ENCODE data around the gene IMPG1. TPM values are rescaled to one million over a fixed set of nuclear protein-coding genes. Genes with fewer than 3 reads are reported as not detected.

IMPG1 gene

GRCh38 chr6:75876152-75876551 lies 196.3 kb downstream of the IMPG1 start:
- Histone ChIP-seq H3K14ac (ENCODE audit: low read length) (no peak overlapping the region), H2AK5ac (ENCODE audit: low read depth, low read length) (no peak overlapping the region), H2AFZ (ENCODE audit: low read length) (no peak overlapping the region), H2BK120ac (ENCODE audit: low read depth, low read length) (no peak overlapping the region), H3K27ac (replicated peaks; ENCODE audit: low read length) (no peak overlapping the region), H3K9ac (ENCODE audit: low read depth, low read length, poor library complexity) (no peak overlapping the region), H3K27me3 (ENCODE audit: control insufficient read depth in 3 of 3, insufficient read depth in 3 of 3, low read depth in 1 of 3, low read length in 3 of 3) (no peaks in the 10 kb centered on the region), H3K23ac (ENCODE audit: low read depth, low read length, poor library complexity) (no peak overlapping the region), H3K4ac (ENCODE audit: low read length) (no peak overlapping the region), H3K18ac (ENCODE audit: low read length) (no peak overlapping the region), H3K36me3 (replicated peaks in 1 of 2; ENCODE audit: control insufficient read depth in 2 of 2, insufficient read depth in 2 of 2, low read length in 2 of 2) (peaks cover 4 to 60% of the 10 kb centered on the region in 2 donors), H3K4me2 (ENCODE audit: insufficient read depth, low read length, poor library complexity, severe bottlenecking) (no peak overlapping the region), H2BK12ac (ENCODE audit: low read length) (no peak overlapping the region), H4K8ac (ENCODE audit: low read depth, low read length) (no peak overlapping the region), H4K91ac (ENCODE audit: low read depth, low read length, poor library complexity) (no peak overlapping the region), H3K79me1 (ENCODE audit: low read depth, low read length) (no peaks in the 10 kb centered on the region), H2BK5ac (ENCODE audit: low read length) (no peak overlapping the region), H3K4me3 (ENCODE audit: low read length in 2 of 2) (no peak overlapping the region), H3K9me3 (replicated peaks in 1 of 2; ENCODE audit: control insufficient read depth in 2 of 2, insufficient read depth in 1 of 2, low read depth in 1 of 2, low read length in 2 of 2) (no peaks in the 10 kb centered on the region), H2BK15ac (ENCODE audit: low read length) (no peak overlapping the region), H3K4me1 (ENCODE audit: control insufficient read depth in 2 of 2, insufficient read depth in 1 of 2, low read depth in 1 of 2, low read length in 2 of 2) (no peaks in the 10 kb centered on the region)
- no peak for DNase-seq (ENCODE audit: low spot score)

DNA sequence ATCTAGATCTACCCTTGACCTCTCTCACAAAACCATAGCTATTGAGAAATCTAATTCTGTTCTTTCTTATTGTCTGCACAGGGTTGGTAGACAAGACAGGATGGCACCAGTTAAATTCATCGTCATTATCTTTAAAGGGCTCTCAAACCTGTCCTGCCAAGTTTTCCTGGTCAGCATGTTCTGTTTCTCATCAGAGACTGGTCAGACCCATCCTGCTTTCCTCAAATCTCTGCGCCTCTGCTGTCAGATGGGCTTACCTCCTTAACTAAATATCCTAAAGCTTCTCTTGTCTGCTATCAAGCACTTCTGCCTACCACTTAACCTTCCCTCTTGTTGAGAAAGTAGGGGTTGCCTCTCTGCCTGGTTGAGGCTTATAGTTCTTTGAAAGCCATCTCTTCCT lies 198.2 kb downstream of the IMPG1 start:
- no peaks in the 10 kb centered on the region for H3K27me3 ChIP-seq (ENCODE audit: control insufficient read depth in 3 of 3, insufficient read depth in 3 of 3, low read depth in 1 of 3, low read length in 3 of 3)
- H2AFZ ChIP-seq (ENCODE audit: low read length): no peak overlapping the region
- no peaks in the 10 kb centered on the region for H3K4me1 ChIP-seq (ENCODE audit: control insufficient read depth in 2 of 2, insufficient read depth in 1 of 2, low read depth in 1 of 2, low read length in 2 of 2)
- peaks cover 4 to 57% of the 10 kb centered on the region in 2 donors for H3K36me3 ChIP-seq (replicated peaks in 1 of 2; ENCODE audit: control insufficient read depth in 2 of 2, insufficient read depth in 2 of 2, low read length in 2 of 2)
- DNase-seq (ENCODE audit: low spot score): no peak
- H4K91ac ChIP-seq (ENCODE audit: low read depth, low read length, poor library complexity): no peak overlapping the region
- H2BK15ac ChIP-seq (ENCODE audit: low read length): no peak overlapping the region
- no peak overlapping the region for H3K14ac ChIP-seq (ENCODE audit: low read length)
- H3K9ac ChIP-seq (ENCODE audit: low read depth, low read length, poor library complexity): no peak overlapping the region
- H3K27ac ChIP-seq (replicated peaks; ENCODE audit: low read length): no peak overlapping the region
- no peak overlapping the region for H3K4me3 ChIP-seq (ENCODE audit: low read length in 2 of 2)
- no peak overlapping the region for H3K4ac ChIP-seq (ENCODE audit: low read length)
- no peak overlapping the region for H2BK12ac ChIP-seq (ENCODE audit: low read length)
- no peaks in the 10 kb centered on the region for H3K9me3 ChIP-seq (replicated peaks in 1 of 2; ENCODE audit: control insufficient read depth in 2 of 2, insufficient read depth in 1 of 2, low read depth in 1 of 2, low read length in 2 of 2)
- WGBS, 2 donors (ENCODE audit: extremely low coverage in 2 of 2, insufficient read length in 2 of 2, insufficient replicate concordance in 1 of 2): no CpG with 5 or more reads among the region's 2 CpGs
- H2BK5ac ChIP-seq (ENCODE audit: low read length): no peak overlapping the region
- H3K23ac ChIP-seq (ENCODE audit: low read depth, low read length, poor library complexity): no peak overlapping the region
- no peak overlapping the region for H3K4me2 ChIP-seq (ENCODE audit: insufficient read depth, low read length, poor library complexity, severe bottlenecking)
- no peaks in the 10 kb centered on the region for H3K79me1 ChIP-seq (ENCODE audit: low read depth, low read length)
- no peak overlapping the region for H3K18ac ChIP-seq (ENCODE audit: low read length)
- H2BK120ac ChIP-seq (ENCODE audit: low read depth, low read length): no peak overlapping the region
- H4K8ac ChIP-seq (ENCODE audit: low read depth, low read length): no peak overlapping the region
- H2AK5ac ChIP-seq (ENCODE audit: low read depth, low read length): no peak overlapping the region

Small RNAs within 50 kb of the gene (small RNA-seq; reads per million reads assigned to genes)
- gene RF00019 (ENCODE audit: insufficient read depth) (not detected), gene RNU6-248P (ENCODE audit: insufficient read depth) (not detected)
